PC-9 (cell line): ENCODE data around the gene GJC2. TPM values are rescaled to one million over a fixed set of nuclear protein-coding genes. Genes with fewer than 3 reads are reported as not detected.

Source experiments
- BruUV-seq: library from RNA; stranded (reverse); fragments of 400-500 nt; replicated peaks from 2 replicates; lab custom pipeline; 2021; lab: Mats Ljungman, UMichigan
- CTCF ChIA-PET: fragments of 300-600 bp; sonication (Branson Sonifier 250); formaldehyde crosslinking; loops from one replicate; lab custom pipeline; 2022; ENCODE audit warnings: antibody characterized with exemption; lab: Charles Lee
- POLR2A ChIA-PET: fragments of 300-600 bp; sonication (Branson Sonifier 250); formaldehyde crosslinking; loops from one replicate; lab custom pipeline; 2022; ENCODE audit warnings: antibody characterized with exemption; ENCODE audit not compliant: unreplicated experiment; lab: Charles Lee
- DNase-seq, 2 experiments: peaks; one replicate each; pipeline versions ENCODE4 v3.0.0 to v3.0.0-alpha.2; 2015 to 2022; ENCODE audit warnings: mixed read lengths in 1 of 2
- H2AFZ ChIP-seq: fragments of 200-600 bp; sonication (generic); 2 replicates; pipeline ENCODE4 v1.8.1; 2017; ENCODE audit warnings: antibody characterized with exemption
- H3F3A ChIP-seq: fragments of 200-600 bp; sonication (generic); 2 replicates; pipeline ENCODE4 v1.8.1; 2017; ENCODE audit warnings: antibody characterized with exemption, mild to moderate bottlenecking, low read depth; ENCODE audit not compliant: insufficient read depth
- H3K27ac ChIP-seq: fragments of 200-600 bp; sonication (generic); 2 replicates; pipeline ENCODE4 v1.6.1; 2016; ENCODE audit warnings: mixed run types
- H3K27me3 ChIP-seq: fragments of 200-600 bp; sonication (generic); 2 replicates; pipeline ENCODE4 v1.6.1; 2016; ENCODE audit warnings: low read depth, mixed run types; ENCODE audit not compliant: insufficient read depth
- H3K36me3 ChIP-seq: fragments of 200-600 bp; sonication (generic); 2 replicates; pipeline ENCODE4 v1.6.1; 2016; ENCODE audit warnings: low read depth, mixed run types
- H3K4me1 ChIP-seq: fragments of 200-600 bp; sonication (generic); replicated peaks from 2 replicates; pipeline ENCODE4 v1.6.1; 2016; ENCODE audit warnings: mixed run types; ENCODE audit not compliant: insufficient read depth
- H3K4me2 ChIP-seq: fragments of 200-600 bp; sonication (generic); 2 replicates; pipeline ENCODE4 v1.6.1; 2017; ENCODE audit warnings: mixed run types
- H3K4me3 ChIP-seq: fragments of 200-600 bp; sonication (generic); 2 replicates; pipeline ENCODE4 v1.6.1; 2016; ENCODE audit warnings: mixed run types
- H3K79me2 ChIP-seq: fragments of 200-600 bp; sonication (generic); 2 replicates; pipeline ENCODE4 v1.6.1; 2017; ENCODE audit warnings: low read depth, mixed run types
- H3K9me2 ChIP-seq: fragments of 200-600 bp; sonication (generic); 2 replicates; pipeline ENCODE4 v1.8.1; 2017; ENCODE audit warnings: mild to moderate bottlenecking; ENCODE audit not compliant: insufficient read depth
- H3K9me3 ChIP-seq: fragments of 200-600 bp; sonication (generic); 2 replicates; pipeline ENCODE4 v1.8.1; 2016; ENCODE audit warnings: low read depth; ENCODE audit not compliant: insufficient read depth
- H4K20me1 ChIP-seq: fragments of 200-600 bp; sonication (generic); 2 replicates; pipeline ENCODE4 v1.8.1; 2017; ENCODE audit not compliant: insufficient read depth
- EZH2 ChIP-seq: fragments of 200-600 bp; sonication (generic); IDR thresholded peaks from 2 replicates; pipeline ENCODE4 v1.8.0; 2017; ENCODE audit warnings: antibody characterized with exemption, low read depth
- intact Hi-C: fragments of 100-400 bp; cut with micrococcal nuclease; formaldehyde crosslinking; loops from one replicate; pipeline ENCODE4 v1.10.0; 2022; ENCODE audit not compliant: unreplicated experiment
- total RNA-seq: library from RNA; stranded (reverse); gene quantifications from 2 replicates; pipeline ENCODE4 v1.2.3, GENCODE V29; 2021
- TF ChIP-seq, protein P1 (sequence below): fragments of 200-600 bp; sonication (generic); conservative IDR thresholded peaks from 2 replicates; pipeline ENCODE4 v1.6.1; 2017; ENCODE audit warnings: mixed run types, antibody characterized with exemption, mild to moderate bottlenecking, moderate library complexity

Gene GJC2
- total RNA-seq, 1 experiment from 2014 or later, result 2.1 TPM

DNA sequence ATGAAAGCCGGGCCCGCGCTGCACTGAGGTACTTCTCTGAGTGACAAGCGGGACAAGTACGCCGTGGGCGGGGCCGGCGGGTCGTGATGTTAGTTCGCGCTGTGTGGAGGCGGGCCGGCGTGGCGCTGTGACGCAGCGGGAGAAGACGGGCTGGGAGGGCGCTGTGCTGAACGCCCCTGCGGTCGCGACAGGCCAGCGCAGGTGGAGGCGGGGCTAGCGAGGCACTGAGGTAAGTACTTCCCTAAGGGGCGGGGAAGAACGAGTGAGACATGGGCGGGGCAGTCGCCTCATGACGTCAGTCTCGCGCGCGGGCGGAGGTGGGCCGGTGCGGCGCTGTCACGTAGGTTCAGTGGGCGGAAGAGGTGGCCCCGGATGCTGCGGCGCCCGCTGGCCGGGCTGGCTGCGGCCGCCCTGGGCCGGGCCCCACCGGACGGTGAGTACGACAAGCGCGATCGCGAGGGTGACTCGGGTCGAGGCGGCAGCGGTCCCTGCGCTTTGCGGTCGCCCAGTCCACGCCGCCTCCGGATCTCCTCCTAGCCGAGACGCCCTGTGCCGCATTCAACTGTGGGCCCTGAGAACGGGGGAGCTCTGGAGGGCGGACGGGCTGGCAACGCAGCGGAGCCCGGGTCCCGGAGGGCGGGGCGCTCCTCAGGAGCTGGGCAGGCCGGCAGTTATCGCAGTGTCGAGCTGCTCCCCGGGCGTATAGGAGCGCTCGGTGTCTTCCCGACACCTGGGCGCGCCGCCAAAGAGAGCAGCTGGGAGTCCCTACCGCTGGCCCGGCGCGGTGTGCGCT is 9.6 kb upstream of the GJC2 start, which contains the start of gene GUK1:
Gene GUK1, plus strand, starts transcription at position 349 of the 793 bp plus-strand sequence. Its CDS starts 24 bp downstream, at position 373.
- H4K20me1 ChIP-seq, result peaks cover 27% of the 10 kb centered on the region
- H3K27me3 ChIP-seq, result no peaks in the 10 kb centered on the region
- intact Hi-C loops, result loop anchor here (1.0 to 10.0 kb wide), 5 partner anchors 26 to 1085 kb away; partner anchors contain the start of gene MRPL55
- peaks cover 48% of the 10 kb centered on the region for H3K79me2 ChIP-seq
- peak within 1 kb of the TSS; percentile 90 for H3K4me3 ChIP-seq
- peak within 1 kb of the TSS; percentile 98 for H3K4me2 ChIP-seq
- no peaks in the 10 kb centered on the region for H3F3A ChIP-seq
- peaks cover 9% of the 10 kb centered on the region for H3K4me1 ChIP-seq
- no TSS peak for BruUV-seq
- no peaks in the 10 kb centered on the region for H3K9me3 ChIP-seq
- no peak for TF ChIP-seq EZH2
- TF ChIP-seq, protein P1, sequence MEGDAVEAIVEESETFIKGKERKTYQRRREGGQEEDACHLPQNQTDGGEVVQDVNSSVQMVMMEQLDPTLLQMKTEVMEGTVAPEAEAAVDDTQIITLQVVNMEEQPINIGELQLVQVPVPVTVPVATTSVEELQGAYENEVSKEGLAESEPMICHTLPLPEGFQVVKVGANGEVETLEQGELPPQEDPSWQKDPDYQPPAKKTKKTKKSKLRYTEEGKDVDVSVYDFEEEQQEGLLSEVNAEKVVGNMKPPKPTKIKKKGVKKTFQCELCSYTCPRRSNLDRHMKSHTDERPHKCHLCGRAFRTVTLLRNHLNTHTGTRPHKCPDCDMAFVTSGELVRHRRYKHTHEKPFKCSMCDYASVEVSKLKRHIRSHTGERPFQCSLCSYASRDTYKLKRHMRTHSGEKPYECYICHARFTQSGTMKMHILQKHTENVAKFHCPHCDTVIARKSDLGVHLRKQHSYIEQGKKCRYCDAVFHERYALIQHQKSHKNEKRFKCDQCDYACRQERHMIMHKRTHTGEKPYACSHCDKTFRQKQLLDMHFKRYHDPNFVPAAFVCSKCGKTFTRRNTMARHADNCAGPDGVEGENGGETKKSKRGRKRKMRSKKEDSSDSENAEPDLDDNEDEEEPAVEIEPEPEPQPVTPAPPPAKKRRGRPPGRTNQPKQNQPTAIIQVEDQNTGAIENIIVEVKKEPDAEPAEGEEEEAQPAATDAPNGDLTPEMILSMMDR, result no peak; the same call in 1 of the 2 replicates
- ChIA-PET CTCF (no interaction called here), POLR2A (interaction anchor here (0.6 to 0.8 kb wide), 2 partner anchors 42 to 45 kb away, joined by 4 to 10 read pairs; no protein-coding TSS in a partner anchor)
- no peaks in the 10 kb centered on the region for H3K36me3 ChIP-seq
- no peaks in the 10 kb centered on the region for H3K9me2 ChIP-seq
- peak within 1 kb of the TSS; percentile 64 for H3K27ac ChIP-seq
- H2AFZ ChIP-seq, result peak within 1 kb of the TSS; percentile 89
- DNase-seq, result peak; percentile 98 to 100

DNA sequence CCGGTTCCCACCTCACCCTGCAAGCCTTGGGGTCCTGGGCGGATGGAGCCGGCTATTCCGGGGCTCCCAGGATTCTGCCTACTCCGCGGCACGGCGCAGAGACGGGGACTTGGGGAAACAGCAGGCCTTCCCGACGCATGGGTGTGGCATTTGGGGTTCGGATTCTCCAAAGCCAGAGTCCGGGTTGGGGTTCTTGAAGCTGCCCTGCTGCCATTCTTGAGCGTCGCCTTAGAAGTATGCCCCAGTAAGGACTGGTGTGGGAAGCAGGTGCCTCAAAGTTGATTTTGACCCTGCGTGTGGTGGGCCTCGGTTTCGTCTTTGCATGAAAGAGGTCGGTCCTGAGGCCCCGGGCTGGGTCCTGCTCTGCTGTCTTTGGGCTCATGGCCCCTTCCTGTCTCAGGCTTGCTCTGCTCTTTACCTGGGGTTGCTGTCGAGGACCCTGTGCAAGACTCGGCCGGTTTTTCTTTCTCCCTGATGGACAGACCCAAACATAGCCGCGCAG is 9.0 kb upstream of the GJC2 start:
- no peak for DNase-seq
- Histone ChIP-seq H3K4me1 (peaks cover 9% of the 10 kb centered on the region), H3K27ac (peak overlapping the region; percentile 64), H3K79me2 (peaks cover 49% of the 10 kb centered on the region), H2AFZ (peak overlapping the region; percentile 89), H3K9me3 (no peaks in the 10 kb centered on the region), H3K4me2 (peak overlapping the region; percentile 98), H3K9me2 (no peaks in the 10 kb centered on the region), H3F3A (no peaks in the 10 kb centered on the region), H3K27me3 (no peaks in the 10 kb centered on the region), H3K4me3 (peak overlapping the region; percentile 90), H4K20me1 (peaks cover 27% of the 10 kb centered on the region), H3K36me3 (no peaks in the 10 kb centered on the region)
- no peak for TF ChIP-seq EZH2
- TF ChIP-seq, protein P1, result no peak
- intact Hi-C loops, result loop anchor here (1.0 to 2.0 kb wide), 5 partner anchors 9 to 73 kb away; partner anchors contain the start of genes GJC2 and MRPL55
- BruUV-seq, result TSS peak; percentile 60
- ChIA-PET CTCF (no interaction called here), POLR2A (interaction anchor here (0.6 to 0.8 kb wide), 2 partner anchors 41 to 46 kb away, joined by 4 to 10 read pairs; no protein-coding TSS in a partner anchor)

DNA sequence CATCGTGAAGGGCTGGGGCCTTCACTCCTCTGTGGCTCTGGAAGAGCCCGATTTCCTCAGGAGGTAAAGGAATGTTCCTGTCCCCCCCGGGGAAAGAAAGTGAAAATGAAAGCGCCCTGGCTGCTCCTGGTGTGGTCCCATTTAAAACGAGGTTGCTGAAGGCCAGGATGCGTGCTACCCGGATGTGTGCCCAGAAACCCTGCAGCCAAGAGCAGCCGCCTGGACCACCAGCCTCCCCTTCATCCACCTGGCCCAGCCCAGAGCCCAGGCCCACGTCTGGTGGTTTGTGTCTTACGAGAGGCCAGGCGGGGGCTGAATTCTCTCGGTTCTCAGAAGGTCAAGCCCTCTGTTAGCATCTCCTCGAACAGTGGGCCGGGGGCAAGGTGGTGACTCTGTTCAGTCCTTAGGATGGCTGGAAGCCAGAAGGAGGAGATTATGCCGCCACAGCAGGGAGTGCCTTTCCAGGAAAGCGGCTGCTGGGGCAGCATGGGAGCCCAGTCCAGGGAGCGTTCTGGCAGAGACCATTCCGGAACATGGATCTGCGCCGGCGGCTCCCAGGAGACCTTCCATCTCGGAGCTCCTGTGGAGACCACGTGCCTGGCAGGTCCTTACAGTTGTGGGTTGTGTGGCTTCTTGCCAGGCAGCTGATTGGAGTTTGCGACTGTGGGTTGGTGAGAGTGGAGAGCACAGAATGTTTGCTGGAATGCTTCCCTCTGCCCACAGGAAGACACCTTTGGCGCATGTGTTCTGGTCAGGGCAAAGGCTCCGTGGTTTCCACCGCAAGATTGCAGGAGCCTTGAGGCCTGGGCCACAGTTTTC is 8.3 kb upstream of the GJC2 start:
- no peaks in the 10 kb centered on the region for H3K27me3 ChIP-seq
- BruUV-seq, result no TSS peak
- CTCF ChIA-PET, result no interaction called here
- no peaks in the 10 kb centered on the region for H3F3A ChIP-seq
- H2AFZ ChIP-seq, result no peak overlapping the region
- H4K20me1 ChIP-seq, result peaks cover 27% of the 10 kb centered on the region
- no peaks in the 10 kb centered on the region for H3K36me3 ChIP-seq
- TF ChIP-seq, protein P1, result no peak
- no peak for TF ChIP-seq EZH2
- peaks cover 9% of the 10 kb centered on the region for H3K4me1 ChIP-seq
- H3K27ac ChIP-seq, result peak overlapping the region; percentile 64; the same call in 1 of the 2 replicates
- H3K9me3 ChIP-seq, result no peaks in the 10 kb centered on the region
- peak in 1 of 2 experiments; percentile 53 for DNase-seq
- H3K9me2 ChIP-seq, result no peaks in the 10 kb centered on the region
- intact Hi-C loops, result loop anchor here (1.0 to 2.0 kb wide), 3 partner anchors 8 to 72 kb away; partner anchors contain the start of gene GJC2
- H3K4me2 ChIP-seq, result peak overlapping the region; percentile 98
- POLR2A ChIA-PET, result no interaction called here
- H3K79me2 ChIP-seq, result peaks cover 49% of the 10 kb centered on the region
- peak overlapping the region; percentile 90 for H3K4me3 ChIP-seq
